Activated CD4-positive, alpha-beta T cell treated with anti-CD3 and anti-CD28 coated beads, Interleukin-2, amount 10 ng/mL, durations not matched to agents 24 days and 14 days (primary cell): ENCODE data around the gene FOSL1. TPM values are rescaled to one million over a fixed set of nuclear protein-coding genes. Genes with fewer than 3 reads are reported as not detected.

Source experiments
- DNase-seq: peaks from one replicate; pipeline ENCODE4 v3.0.0; 2022
- H3K27ac Mint-ChIP-seq: one replicate; pipeline ENCODE4 v1.8.0; 2022; ENCODE audit warnings: mild to moderate bottlenecking, mixed read lengths
- H3K27me3 Mint-ChIP-seq: one replicate; pipeline ENCODE4 v1.8.0; 2022; ENCODE audit warnings: mixed read lengths
- H3K36me3 Mint-ChIP-seq: one replicate; pipeline ENCODE4 v1.8.0; 2022; ENCODE audit warnings: low read depth, mild to moderate bottlenecking, mixed read lengths
- H3K4me1 Mint-ChIP-seq: one replicate; pipeline ENCODE4 v1.8.0; 2021; ENCODE audit warnings: mixed read lengths
- H3K4me3 Mint-ChIP-seq: one replicate; pipeline ENCODE4 v1.8.0; 2022; ENCODE audit warnings: mild to moderate bottlenecking, moderate library complexity, mixed read lengths
- H3K9me3 Mint-ChIP-seq: one replicate; pipeline ENCODE4 v1.8.0; 2021; ENCODE audit warnings: mixed read lengths
- intact Hi-C: fragments of 100-400 bp; cut with micrococcal nuclease; formaldehyde crosslinking; loops from one replicate; pipeline ENCODE4 v1.15.1; 2023
- total RNA-seq: library from RNA; stranded (reverse); gene quantifications from 2 replicates; pipeline ENCODE4 v1.2.3, GENCODE V29; 2022

Gene FOSL1
- total RNA-seq, 1 donor from 2014 or later: 32.1 TPM

DNA sequence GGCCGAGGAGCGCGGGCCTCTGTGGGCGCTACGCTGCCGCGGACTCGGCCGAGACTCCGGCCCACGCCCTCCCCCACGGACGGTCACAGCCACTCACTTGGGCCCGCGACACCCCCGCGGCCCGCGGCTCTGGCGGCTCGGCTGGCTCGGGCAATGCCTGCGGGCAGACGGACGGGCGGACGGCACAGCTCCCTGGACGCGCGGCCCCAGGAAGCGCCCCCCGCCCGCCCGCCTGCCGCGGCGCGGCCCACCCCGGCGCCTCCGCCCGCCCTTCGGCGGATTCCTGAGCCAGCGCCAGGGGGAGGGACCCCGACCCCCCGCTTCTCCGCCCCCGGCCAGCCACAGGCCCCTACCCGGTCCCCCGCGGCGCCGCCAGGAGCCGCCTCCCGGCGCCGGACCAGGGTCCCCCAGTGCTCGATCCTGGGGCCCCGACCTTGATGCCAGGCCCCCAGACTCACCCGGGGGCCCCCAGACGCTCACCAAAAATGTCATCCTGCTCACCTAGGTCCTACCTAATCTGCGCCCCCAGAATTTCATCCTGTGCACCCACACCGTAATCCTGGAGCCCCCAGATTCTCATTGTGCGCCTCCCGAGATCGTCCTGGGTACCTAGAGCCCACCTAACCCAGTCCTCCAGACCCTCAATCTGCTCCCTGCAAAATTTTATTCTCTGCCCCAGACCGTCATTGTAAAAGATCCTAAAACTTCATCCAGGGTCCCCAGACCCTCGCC is 27.4 kb downstream of the FOSL1 start, which contains the start of gene EFEMP2:
EFEMP2 (minus strand) TSS at position 215 of the 732 bp plus-strand sequence. CDS start 446 bp downstream, outside the sequence.
- H3K9me3 Mint-ChIP-seq: no peaks in the 10 kb centered on the region
- intact Hi-C loops: loop anchor here (1.0 kb wide), 1 partner anchor 13 kb away; no protein-coding TSS in a partner anchor
- no peak for DNase-seq
- no peaks in the 10 kb centered on the region for H3K27me3 Mint-ChIP-seq
- H3K36me3 Mint-ChIP-seq: peaks cover 2% of the 10 kb centered on the region
- peak within 1 kb of the TSS; percentile 22 for H3K27ac Mint-ChIP-seq
- H3K4me1 Mint-ChIP-seq: peaks cover 16% of the 10 kb centered on the region
- peak within 1 kb of the TSS; percentile 80 for H3K4me3 Mint-ChIP-seq

DNA sequence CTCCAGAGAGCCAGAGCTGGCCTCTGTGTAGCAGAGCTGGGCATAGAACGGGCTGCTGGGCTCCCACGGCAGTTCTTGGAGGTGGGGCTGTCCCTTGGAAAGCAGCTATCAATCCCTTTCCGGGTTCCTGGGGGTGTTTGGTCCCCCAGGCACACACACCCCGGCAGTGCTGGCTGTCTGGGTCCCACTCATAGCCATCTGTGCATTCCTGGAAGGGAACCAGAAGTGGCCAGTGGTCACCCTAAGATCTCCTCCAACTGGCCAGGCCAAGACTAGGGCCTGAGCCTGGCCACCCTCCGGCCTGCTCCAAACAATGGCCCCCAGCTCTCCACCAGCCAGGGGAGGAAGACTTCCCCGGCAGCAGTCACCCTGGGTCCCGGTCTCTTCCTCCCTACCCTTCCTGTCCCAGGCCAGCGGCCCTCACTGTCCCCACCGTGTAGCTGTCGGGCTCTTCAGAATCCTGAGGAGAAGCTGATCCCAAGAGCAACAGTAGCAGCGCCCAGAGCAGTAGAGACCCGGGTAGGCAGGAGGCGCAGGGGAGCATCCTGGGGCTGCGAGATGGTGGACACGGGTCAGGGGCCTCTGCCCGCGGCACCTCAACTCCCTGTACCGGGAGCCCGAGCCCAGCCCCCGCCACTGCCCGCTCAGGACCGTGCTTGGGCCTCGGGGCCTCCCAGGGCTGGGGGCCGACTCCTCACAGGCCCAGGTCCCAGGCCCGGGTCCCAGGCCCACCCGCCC is 28.2 kb downstream of the FOSL1 start:
- Mint-ChIP-seq H3K4me1 (peaks cover 18% of the 10 kb centered on the region), H3K27ac (no peak overlapping the region), H3K36me3 (peaks cover 6% of the 10 kb centered on the region), H3K27me3 (no peaks in the 10 kb centered on the region), H3K4me3 (peak overlapping the region; percentile 37), H3K9me3 (no peaks in the 10 kb centered on the region)
- no peak for DNase-seq
- intact Hi-C loops: no loop called here

DNA sequence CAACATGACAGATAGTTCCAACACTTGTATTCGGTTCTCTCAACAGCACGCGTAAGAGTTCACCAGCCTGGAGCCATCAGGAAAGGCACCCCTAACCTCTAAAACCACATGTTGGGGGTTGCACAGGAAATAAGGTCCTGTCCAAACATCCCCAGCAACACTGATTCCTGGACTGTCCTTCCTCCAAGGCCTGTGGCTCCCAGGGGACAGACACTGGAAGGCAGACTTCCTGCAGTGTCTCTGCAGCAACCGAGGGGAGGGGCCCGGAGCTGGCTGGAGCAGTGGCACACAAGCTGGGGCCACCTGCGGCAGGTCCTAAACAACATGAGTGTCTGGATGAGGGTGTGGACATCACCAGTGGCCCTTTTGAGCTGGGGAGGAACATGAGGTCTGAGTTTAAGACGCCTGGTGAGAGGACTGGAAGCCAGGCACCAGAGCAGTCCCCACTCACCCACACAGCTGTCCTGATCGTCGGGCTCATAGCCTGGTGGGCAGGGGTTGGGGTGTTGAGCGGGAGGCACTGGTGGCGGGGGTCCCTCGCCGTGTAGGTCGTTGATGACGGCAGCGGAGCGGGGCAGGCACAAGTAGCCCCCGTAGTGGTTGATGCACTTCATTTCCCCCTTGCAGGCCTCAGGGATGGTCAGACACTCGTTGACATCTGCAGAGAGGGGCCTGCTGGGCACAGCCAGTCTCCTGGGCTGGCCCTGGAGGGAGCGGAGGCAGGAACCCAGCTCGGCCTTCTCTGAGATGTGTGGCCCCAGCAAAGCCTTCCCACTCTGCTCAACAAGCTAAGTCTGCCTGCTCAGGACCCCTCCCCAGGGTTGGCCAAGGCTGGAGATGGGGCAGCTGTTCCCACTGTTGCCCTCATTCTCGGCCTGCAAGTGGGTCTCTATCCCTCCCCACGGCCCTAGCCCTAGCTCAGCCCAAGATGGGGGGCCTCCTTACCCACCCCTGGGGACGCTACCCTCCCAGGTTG is 29.2 kb downstream of the FOSL1 start:
- intact Hi-C loops: no loop called here
- Mint-ChIP-seq H3K4me3 (no peak overlapping the region), H3K36me3 (peaks cover 10% of the 10 kb centered on the region), H3K27me3 (no peaks in the 10 kb centered on the region), H3K27ac (no peak overlapping the region), H3K9me3 (no peaks in the 10 kb centered on the region), H3K4me1 (peaks cover 14% of the 10 kb centered on the region)
- peak; percentile 67 for DNase-seq

DNA sequence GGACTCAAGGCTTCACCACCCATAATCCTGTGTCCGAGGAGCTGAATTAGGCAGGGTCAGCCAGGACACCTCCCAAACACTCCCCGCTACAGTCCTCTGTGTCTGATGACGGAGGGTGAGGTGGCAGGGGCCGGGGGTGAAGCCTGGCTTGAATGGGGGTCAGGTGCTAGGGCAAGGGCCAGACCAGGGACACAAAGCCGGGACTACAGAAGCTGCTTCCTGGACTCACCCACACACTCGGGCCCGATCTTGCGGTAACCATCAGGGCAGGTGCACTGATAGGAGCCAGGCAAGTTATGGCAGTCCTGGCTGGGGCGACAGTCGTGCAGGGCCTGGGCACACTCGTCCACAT is 29.9 kb downstream of the FOSL1 start:
- intact Hi-C loops: no loop called here
- H3K27me3 Mint-ChIP-seq: no peaks in the 10 kb centered on the region
- H3K9me3 Mint-ChIP-seq: no peaks in the 10 kb centered on the region
- H3K27ac Mint-ChIP-seq: no peak overlapping the region
- H3K4me1 Mint-ChIP-seq: peaks cover 14% of the 10 kb centered on the region
- H3K4me3 Mint-ChIP-seq: no peak overlapping the region
- DNase-seq: no peak
- H3K36me3 Mint-ChIP-seq: peaks cover 12% of the 10 kb centered on the region

DNA sequence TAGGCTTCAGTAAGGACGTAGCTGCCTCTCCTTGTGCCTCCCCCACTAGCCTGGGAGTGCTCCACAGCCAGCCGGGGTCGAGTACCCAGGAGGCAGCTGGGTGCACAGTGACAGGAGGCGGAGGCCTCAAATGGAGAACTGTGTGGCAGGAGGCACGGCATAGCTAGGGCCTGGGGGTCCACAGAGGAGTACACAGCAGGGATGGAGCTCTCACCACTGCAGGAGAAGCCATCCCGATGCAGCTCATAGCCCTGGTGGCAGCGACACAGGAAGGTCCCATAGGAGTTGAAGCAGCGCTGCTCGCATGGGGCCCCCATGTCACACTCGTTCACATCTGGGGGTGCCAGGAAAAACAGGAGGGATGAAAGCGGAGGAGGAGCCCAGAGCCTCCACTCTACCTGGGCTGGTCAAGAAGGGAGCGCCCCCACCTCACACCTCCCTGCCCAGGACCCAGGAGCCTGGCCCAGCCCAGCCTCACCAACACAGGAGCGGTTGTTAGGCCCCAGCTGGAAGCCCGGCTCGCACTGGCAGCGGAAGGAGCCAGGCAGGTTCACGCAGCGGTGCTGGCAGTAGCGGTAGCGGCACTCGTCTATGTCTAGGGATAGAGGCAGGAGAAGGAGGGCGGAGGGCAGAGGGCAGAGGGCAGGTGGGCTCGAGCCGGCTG is 30.4 kb downstream of the FOSL1 start:
- H3K4me3 Mint-ChIP-seq: no peak overlapping the region
- H3K9me3 Mint-ChIP-seq: no peaks in the 10 kb centered on the region
- no peak for DNase-seq
- intact Hi-C loops: no loop called here
- H3K27ac Mint-ChIP-seq: no peak overlapping the region
- H3K4me1 Mint-ChIP-seq: peaks cover 14% of the 10 kb centered on the region
- no peaks in the 10 kb centered on the region for H3K27me3 Mint-ChIP-seq
- H3K36me3 Mint-ChIP-seq: peaks cover 17% of the 10 kb centered on the region

DNA sequence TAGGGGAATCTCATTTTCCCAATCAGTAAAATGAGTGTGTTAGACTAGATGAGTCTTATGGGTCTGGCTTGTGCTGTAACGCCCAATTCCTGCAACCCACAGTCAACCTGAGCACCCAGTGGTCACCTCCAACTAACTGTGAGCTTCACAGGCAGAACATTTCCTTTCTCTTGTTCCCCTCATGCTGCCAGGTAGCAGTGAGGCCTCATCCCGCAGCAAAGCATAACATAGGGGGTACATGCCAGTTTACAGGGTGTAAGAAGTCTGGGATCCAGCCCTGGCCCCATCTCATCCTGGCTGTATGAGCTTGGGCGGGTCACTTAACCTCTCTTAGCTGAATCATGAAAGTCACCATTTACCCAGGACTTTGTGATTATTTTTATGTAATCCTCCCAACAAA is 31.3 kb downstream of the FOSL1 start:
- no peaks in the 10 kb centered on the region for H3K9me3 Mint-ChIP-seq
- H3K36me3 Mint-ChIP-seq: peaks cover 22% of the 10 kb centered on the region
- intact Hi-C loops: no loop called here
- H3K27me3 Mint-ChIP-seq: no peaks in the 10 kb centered on the region
- H3K27ac Mint-ChIP-seq: no peak overlapping the region
- DNase-seq: no peak
- no peak overlapping the region for H3K4me3 Mint-ChIP-seq
- H3K4me1 Mint-ChIP-seq: peaks cover 16% of the 10 kb centered on the region

DNA sequence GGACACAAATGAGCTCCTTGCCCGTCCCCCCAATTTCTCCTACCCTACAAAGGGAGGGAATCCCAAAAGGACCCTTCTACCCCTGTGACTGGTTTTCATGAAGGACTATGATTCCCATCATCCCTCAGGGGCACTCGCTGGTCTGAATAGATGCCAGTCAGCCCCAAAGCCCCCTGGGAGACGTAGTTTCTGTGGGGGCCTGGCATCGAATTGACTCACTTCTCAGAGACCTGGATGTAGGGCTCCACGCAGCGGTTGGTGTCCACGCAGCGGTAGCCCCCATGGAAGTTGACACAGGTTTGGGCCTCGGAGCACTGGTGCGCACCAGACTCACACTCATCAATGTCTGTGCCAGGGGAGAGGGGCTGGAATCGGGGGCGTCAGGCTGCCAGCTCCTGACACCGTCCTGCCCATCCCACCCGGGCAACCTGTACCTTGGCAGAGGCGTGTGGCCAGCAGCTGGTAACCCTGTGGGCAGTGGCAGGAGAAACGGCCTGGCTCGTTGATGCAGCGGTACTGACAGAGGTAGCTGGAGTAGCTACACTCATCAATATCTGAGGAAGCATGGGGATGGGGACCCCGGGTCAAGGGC is 32.0 kb downstream of the FOSL1 start:
- DNase-seq: no peak
- intact Hi-C loops: no loop called here
- Mint-ChIP-seq H3K9me3 (no peaks in the 10 kb centered on the region), H3K27ac (no peak overlapping the region), H3K4me1 (peaks cover 16% of the 10 kb centered on the region), H3K36me3 (peaks cover 27% of the 10 kb centered on the region), H3K4me3 (no peak overlapping the region), H3K27me3 (no peaks in the 10 kb centered on the region)

DNA sequence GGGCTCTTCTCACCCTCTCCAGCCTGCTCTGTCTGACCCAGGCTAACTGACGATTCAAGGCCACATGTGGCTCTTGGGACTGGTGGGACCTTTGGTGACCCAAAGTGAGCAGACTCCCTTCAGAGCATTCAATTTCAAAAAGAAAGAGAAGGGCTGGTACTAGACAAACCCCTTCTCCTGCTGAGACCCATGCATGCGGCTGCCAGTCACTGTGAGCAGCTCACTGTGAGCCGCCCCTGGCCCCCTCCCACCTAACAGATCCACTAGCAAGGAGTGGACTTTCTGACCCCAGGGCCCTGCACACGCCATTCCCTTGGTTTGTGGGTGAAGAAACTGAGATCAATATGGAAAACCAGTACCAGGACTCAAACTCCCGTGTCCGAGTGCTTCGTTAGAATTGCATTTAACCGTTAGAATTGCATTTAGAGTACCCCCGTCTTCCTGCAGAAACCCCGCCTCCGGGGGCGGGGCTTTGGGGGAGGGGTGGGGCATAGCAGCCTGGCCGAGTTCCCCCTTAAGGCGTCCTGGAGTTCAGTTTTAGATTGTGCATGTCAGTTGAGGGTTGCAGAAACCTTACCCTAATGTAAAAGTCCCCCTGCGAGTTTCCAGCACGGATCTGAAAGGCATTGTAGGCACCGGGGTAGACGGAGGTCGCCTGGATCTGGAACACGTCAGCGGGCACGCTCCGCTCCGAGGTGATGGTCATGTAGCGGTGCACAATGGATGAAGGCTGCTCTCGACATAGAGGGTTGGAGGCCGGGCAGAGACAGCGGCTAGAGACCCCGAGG is 32.7 kb downstream of the FOSL1 start:
- no peak overlapping the region for H3K4me3 Mint-ChIP-seq
- intact Hi-C loops: no loop called here
- H3K9me3 Mint-ChIP-seq: no peaks in the 10 kb centered on the region
- H3K27me3 Mint-ChIP-seq: no peaks in the 10 kb centered on the region
- H3K27ac Mint-ChIP-seq: no peak overlapping the region
- DNase-seq: peak; percentile 78
- H3K36me3 Mint-ChIP-seq: peaks cover 33% of the 10 kb centered on the region
- peaks cover 16% of the 10 kb centered on the region for H3K4me1 Mint-ChIP-seq

DNA sequence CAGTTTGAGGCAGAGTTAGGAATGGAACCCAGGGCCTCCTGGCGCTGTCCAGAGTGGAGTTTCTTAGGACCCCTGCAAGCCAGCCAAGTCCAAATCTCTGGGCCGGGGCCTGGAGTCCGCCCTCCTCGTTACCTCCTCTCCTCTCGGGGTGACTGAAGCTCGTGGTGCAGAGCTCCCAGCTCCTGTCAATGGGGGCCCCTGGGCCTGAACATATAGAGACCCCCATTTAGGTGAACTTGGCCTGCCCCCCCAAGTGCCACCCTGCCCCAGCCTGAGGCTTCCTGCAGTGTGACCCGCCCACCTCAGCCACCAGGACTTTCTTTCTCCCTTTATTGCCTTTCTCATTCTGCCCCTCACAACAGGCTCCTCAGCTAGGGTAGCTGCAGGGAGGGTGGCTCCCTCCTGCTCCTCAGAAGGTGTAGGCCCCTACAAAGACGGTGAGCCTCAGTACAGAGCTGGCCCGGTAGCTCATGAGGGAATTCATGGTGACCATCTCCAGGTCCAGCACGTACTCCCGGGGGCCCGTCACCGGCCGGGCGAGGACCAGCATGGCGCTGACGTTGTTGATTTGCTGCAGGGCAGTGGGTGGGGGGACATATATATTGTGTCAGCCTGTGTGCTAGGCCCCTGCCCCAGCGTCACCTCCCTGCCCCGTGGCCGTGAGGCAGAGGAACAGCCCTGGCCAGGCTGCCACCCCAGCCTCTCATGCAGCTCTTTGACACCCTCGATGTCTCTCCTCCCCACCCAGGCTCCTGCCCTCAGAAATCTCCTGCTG is 33.5 kb downstream of the FOSL1 start:
- intact Hi-C loops: no loop called here
- Mint-ChIP-seq H3K27me3 (no peaks in the 10 kb centered on the region), H3K27ac (no peak overlapping the region), H3K4me1 (peaks cover 18% of the 10 kb centered on the region), H3K36me3 (peaks cover 35% of the 10 kb centered on the region), H3K9me3 (no peaks in the 10 kb centered on the region), H3K4me3 (no peak overlapping the region)
- no peak for DNase-seq

DNA sequence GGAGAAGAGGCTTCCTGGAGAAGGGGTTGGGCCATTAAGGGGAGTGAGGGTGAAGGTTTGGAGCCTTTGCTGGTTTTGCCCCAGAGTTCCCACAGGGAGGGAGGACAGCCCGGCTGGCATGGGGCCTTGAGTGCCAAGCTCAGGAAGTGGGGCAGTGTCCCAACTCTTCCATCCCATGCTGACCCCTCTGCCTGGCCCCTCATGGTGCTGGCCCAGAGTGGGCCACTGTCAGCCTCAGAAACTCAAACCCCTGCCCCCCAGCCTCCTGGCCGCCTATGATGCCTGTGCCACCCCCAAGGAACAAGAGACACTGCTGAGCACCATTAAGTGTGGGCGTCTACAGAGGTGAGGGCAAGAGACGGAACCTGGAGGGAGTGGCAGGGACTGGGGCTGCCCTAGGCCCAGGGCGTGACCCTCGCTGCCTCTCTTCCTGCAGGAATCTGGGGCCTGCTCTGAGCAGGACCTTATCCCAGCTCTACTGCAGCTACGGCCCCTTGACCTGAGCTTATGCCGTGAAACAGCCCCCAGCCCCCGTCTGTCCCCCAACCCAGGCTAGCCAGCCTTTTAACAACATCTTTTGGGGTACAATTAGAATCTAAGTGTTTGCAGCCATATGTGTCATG is 34.5 kb downstream of the FOSL1 start:
- Mint-ChIP-seq H3K36me3 (peaks cover 43% of the 10 kb centered on the region), H3K4me3 (no peak overlapping the region), H3K4me1 (peaks cover 17% of the 10 kb centered on the region), H3K27ac (no peak overlapping the region), H3K9me3 (no peaks in the 10 kb centered on the region), H3K27me3 (no peaks in the 10 kb centered on the region)
- no peak for DNase-seq
- intact Hi-C loops: no loop called here

DNA sequence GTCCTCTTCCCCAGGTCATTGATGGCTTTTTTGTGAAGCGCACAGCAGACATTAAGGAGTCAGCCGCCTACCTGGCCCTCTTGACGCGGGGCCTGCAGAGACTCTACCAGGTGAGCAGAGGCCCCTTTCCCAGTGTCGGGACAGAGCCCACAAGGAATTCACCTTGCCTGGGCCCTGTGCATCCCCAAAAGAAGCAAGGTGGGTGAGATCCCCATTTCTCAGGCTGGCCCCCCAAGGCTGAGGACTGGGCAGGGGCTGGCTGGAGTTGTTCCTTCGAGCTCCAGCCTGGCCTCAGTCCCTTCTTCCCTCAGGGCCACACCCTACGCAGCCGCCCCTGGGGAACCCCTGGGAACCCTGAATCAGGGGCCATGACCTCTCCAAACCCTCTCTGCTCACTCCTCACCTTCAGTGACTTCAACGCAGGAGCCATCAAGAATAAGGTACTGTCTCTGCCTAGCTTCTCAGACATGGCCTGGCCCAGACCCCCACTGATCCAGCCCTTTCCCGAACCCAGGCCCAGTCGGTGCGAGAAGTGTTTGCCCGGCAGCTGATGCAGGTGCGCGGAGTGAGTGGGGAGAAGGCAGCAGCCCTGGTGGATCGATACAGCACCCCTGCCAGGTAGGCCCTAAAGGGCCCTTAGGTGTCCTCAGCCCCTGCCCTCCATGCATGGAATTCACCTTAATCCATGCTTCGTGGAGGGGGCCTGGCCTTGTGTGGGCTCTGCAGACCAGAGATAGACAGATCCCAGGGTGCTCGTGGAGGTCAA is 35.3 kb downstream of the FOSL1 start:
- Mint-ChIP-seq H3K4me1 (peaks cover 18% of the 10 kb centered on the region), H3K27me3 (no peaks in the 10 kb centered on the region), H3K9me3 (no peaks in the 10 kb centered on the region), H3K4me3 (no peak overlapping the region), H3K27ac (no peak overlapping the region), H3K36me3 (peaks cover 45% of the 10 kb centered on the region)
- DNase-seq: no peak
- intact Hi-C loops: no loop called here
